ENCODE data around the gene RFX5. TPM values are rescaled to one million over a fixed set of nuclear protein-coding genes. Genes with fewer than 3 reads are reported as not detected.

Gene RFX5
- total RNA-seq, 1 donor from 2014 or later: 61.3 TPM

GRCh38 chr1:151347523-151348246, 633 bp upstream of the RFX5 start:
- peak overlapping the region; percentile 96 for H3K4me3 Mint-ChIP-seq (ENCODE audit: unreplicated experiment)
- Histone ChIP-seq H3K36me3 (ENCODE audit: insufficient read depth, low read length) (peaks cover 8% of the 10 kb centered on the region), H2AFZ (ENCODE audit: low read depth, low read length) (peak overlapping the region; percentile 86), H3K27ac (ENCODE audit: low read depth, low read length) (peak overlapping the region; percentile 96), H4K20me1 (ENCODE audit: insufficient read depth, low read length) (no peaks in the 10 kb centered on the region), H3K27me3 (ENCODE audit: insufficient read depth, low read length) (no peaks in the 10 kb centered on the region), H3K9me3 (ENCODE audit: insufficient read depth, low read depth, low read length) (no peaks in the 10 kb centered on the region), H3K4me2 (ENCODE audit: low read length) (peak overlapping the region; percentile 94), H3K4me3 (ENCODE audit: insufficient read depth, low read depth, low read length) (peak overlapping the region; percentile 82), H3K9ac (ENCODE audit: low read length) (peak overlapping the region; percentile 91), H3K79me2 (ENCODE audit: insufficient read depth, low read length) (peaks cover 16% of the 10 kb centered on the region), H3K4me1 (ENCODE audit: insufficient read depth, low read length) (peaks cover 15% of the 10 kb centered on the region)
- TF ChIP-seq EZH2 (IDR thresholded peaks at IDR 0.05; ENCODE audit: insufficient read depth, low read length): no peak
- no peak for TF ChIP-seq CTCF (IDR thresholded peaks at IDR 0.05; ENCODE audit: insufficient read depth, low read depth, low read length)
- H3K4me1 Mint-ChIP-seq (ENCODE audit: low read depth, unreplicated experiment): peaks cover 20% of the 10 kb centered on the region
- FAIRE-seq: no peak
- H3K9me3 Mint-ChIP-seq (ENCODE audit: unreplicated experiment): peaks cover 2% of the 10 kb centered on the region
- no peaks in the 10 kb centered on the region for H3K27me3 Mint-ChIP-seq (ENCODE audit: low read depth, unreplicated experiment)
- peaks cover 14% of the 10 kb centered on the region for H3K36me3 Mint-ChIP-seq (ENCODE audit: low read depth, unreplicated experiment)
- H3K27ac Mint-ChIP-seq (ENCODE audit: unreplicated experiment): peak overlapping the region; percentile 95
- no peak for DNase-seq (ENCODE audit: low read depth)

DNA sequence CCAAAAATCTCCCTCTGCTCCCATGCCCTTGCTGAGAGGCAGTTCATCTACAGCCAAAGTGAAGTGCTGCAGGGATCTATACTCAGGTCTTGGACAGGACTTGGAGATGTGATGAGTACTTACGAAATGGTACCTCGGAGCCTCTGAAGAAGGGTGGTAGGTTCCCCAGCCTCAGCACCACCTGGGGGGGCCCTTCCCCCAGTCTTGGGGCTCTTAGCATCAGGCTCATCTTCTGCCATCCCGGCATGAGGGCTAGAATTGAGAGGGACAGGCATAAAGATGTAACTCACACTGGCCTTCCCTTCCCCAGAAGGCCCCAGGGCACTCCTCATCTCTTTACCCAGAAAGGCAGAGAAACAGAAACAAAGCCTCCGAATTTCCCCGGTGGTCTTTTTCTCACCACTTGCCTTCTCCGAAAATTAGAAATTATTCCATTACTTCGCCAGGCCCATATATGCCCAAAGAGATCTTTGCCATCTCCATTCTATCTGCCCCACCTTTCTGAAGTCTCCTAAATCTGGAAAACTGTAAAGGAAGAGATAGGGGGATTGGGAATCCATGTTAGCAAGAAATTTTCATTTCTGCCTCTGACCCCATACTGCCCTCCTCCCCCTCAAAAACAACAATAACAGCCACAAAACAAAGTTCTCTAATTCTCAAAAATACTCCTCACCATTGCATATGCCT, 827 bp downstream of the RFX5 start:
- Histone ChIP-seq H3K27ac (ENCODE audit: low read depth, low read length) (peak overlapping the region; percentile 96), H2AFZ (ENCODE audit: low read depth, low read length) (peak overlapping the region; percentile 78), H3K27me3 (ENCODE audit: insufficient read depth, low read length) (no peaks in the 10 kb centered on the region), H3K4me2 (ENCODE audit: low read length) (peak overlapping the region; percentile 94), H3K4me3 (ENCODE audit: insufficient read depth, low read depth, low read length) (peak overlapping the region; percentile 82), H3K4me1 (ENCODE audit: insufficient read depth, low read length) (peaks cover 15% of the 10 kb centered on the region), H3K9me3 (ENCODE audit: insufficient read depth, low read depth, low read length) (no peaks in the 10 kb centered on the region), H4K20me1 (ENCODE audit: insufficient read depth, low read length) (no peaks in the 10 kb centered on the region), H3K79me2 (ENCODE audit: insufficient read depth, low read length) (peaks cover 16% of the 10 kb centered on the region), H3K9ac (ENCODE audit: low read length) (peak overlapping the region; percentile 91), H3K36me3 (ENCODE audit: insufficient read depth, low read length) (peaks cover 8% of the 10 kb centered on the region)
- peaks cover 17% of the 10 kb centered on the region for H3K36me3 Mint-ChIP-seq (ENCODE audit: low read depth, unreplicated experiment)
- H3K27ac Mint-ChIP-seq (ENCODE audit: unreplicated experiment): peak overlapping the region; percentile 95
- DNase-seq (ENCODE audit: low read depth) (no peak), FAIRE-seq (no peak)
- peaks cover 29% of the 10 kb centered on the region for H3K4me1 Mint-ChIP-seq (ENCODE audit: low read depth, unreplicated experiment)
- no peak for TF ChIP-seq EZH2 (IDR thresholded peaks at IDR 0.05; ENCODE audit: insufficient read depth, low read length)
- TF ChIP-seq CTCF (IDR thresholded peaks at IDR 0.05; ENCODE audit: insufficient read depth, low read depth, low read length): no peak
- no peaks in the 10 kb centered on the region for H3K9me3 Mint-ChIP-seq (ENCODE audit: unreplicated experiment)
- H3K4me3 Mint-ChIP-seq (ENCODE audit: unreplicated experiment): peak overlapping the region; percentile 96
- H3K27me3 Mint-ChIP-seq (ENCODE audit: low read depth, unreplicated experiment): no peaks in the 10 kb centered on the region
